Right atrium auricular region (tissue), 2 donors: ENCODE results near the gene TCN1. TPM values are rescaled to one million over a fixed set of nuclear protein-coding genes. Genes with fewer than 3 reads are reported as not detected.
"Not testable (repeated sequence)": the region's sequence is repeated elsewhere in the genome, so short reads cannot be mapped to it uniquely, and the experiment has no call there.

Source experiments
- DNase-seq: peaks from one replicate; pipeline ENCODE4 v3.0.0-alpha.2; 2019; ENCODE audit warnings: low spot score
- H3K27ac ChIP-seq, 2 donors: fragments of 200-600 bp; sonication (generic); 1 replicate in 1 of 2; 2 replicates in 1 of 2; pipeline ENCODE4 v1.5.1; 2016 to 2019
- H3K27me3 ChIP-seq, 2 donors: fragments of 200-600 bp; sonication (generic); one replicate each; pipeline versions ENCODE4 v1.5.1 to v1.6.0; 2017 to 2019
- H3K36me3 ChIP-seq: fragments of 200-600 bp; sonication (generic); one replicate; pipeline ENCODE4 v1.5.1; 2016
- H3K4me1 ChIP-seq, 2 donors: fragments of 200-600 bp; sonication (generic); one replicate each; pipeline versions ENCODE4 v1.5.1 to v1.6.0; 2017 to 2019
- H3K4me3 ChIP-seq, 2 donors: fragments of 200-600 bp; sonication (generic); 1 replicate in 1 of 2; 2 replicates in 1 of 2; pipeline ENCODE4 v1.5.1; 2017 to 2019; ENCODE audit warnings: mild to moderate bottlenecking in 1 of 2, moderate library complexity in 1 of 2
- H3K9me3 ChIP-seq, 2 donors: fragments of 200-600 bp; sonication (generic); one replicate each; pipeline ENCODE4 v1.5.1; 2019
- total RNA-seq, 2 donors: library from RNA; depleted of rRNA; stranded (reverse); fragments of >200 nt; gene quantifications; one replicate each; pipeline ENCODE4 v1.1.0, GENCODE V29; 2016
- TF ChIP-seq, protein P1 (sequence below), 2 donors: fragments of 200-600 bp; sonication (generic); IDR thresholded peaks; one replicate each; pipeline ENCODE4 v1.5.1; 2019; ENCODE audit warnings: antibody characterized with exemption in 2 of 2

TCN1 gene
- total RNA-seq, 2 donors from 2014 or later, result not detected

- DNase-seq, result no peak
- no peaks in the 10 kb centered on the region for H3K9me3 ChIP-seq
- H3K4me3 ChIP-seq, result no peak overlapping the region
- H3K27me3 ChIP-seq, result no peaks in the 10 kb centered on the region
- H3K4me1 ChIP-seq, result no peaks in the 10 kb centered on the region
- TF ChIP-seq, protein P1, sequence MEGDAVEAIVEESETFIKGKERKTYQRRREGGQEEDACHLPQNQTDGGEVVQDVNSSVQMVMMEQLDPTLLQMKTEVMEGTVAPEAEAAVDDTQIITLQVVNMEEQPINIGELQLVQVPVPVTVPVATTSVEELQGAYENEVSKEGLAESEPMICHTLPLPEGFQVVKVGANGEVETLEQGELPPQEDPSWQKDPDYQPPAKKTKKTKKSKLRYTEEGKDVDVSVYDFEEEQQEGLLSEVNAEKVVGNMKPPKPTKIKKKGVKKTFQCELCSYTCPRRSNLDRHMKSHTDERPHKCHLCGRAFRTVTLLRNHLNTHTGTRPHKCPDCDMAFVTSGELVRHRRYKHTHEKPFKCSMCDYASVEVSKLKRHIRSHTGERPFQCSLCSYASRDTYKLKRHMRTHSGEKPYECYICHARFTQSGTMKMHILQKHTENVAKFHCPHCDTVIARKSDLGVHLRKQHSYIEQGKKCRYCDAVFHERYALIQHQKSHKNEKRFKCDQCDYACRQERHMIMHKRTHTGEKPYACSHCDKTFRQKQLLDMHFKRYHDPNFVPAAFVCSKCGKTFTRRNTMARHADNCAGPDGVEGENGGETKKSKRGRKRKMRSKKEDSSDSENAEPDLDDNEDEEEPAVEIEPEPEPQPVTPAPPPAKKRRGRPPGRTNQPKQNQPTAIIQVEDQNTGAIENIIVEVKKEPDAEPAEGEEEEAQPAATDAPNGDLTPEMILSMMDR (IDR thresholded peaks at IDR 0.05), result no peak
- H3K36me3 ChIP-seq, result no peaks in the 10 kb centered on the region
- H3K27ac ChIP-seq, result no peak overlapping the region
These were observed 11.4 kb downstream of the TCN1 start for GRCh38 chr11:59854871-59855270.

- H3K36me3 ChIP-seq, H3K4me1 ChIP-seq, H3K9me3 ChIP-seq, H3K4me3 ChIP-seq, DNase-seq, H3K27me3 ChIP-seq, H3K27ac ChIP-seq: not testable (repeated sequence)
These were observed 14.9 kb downstream of the TCN1 start for GRCh38 chr11:59851416-59851815.

DNA sequence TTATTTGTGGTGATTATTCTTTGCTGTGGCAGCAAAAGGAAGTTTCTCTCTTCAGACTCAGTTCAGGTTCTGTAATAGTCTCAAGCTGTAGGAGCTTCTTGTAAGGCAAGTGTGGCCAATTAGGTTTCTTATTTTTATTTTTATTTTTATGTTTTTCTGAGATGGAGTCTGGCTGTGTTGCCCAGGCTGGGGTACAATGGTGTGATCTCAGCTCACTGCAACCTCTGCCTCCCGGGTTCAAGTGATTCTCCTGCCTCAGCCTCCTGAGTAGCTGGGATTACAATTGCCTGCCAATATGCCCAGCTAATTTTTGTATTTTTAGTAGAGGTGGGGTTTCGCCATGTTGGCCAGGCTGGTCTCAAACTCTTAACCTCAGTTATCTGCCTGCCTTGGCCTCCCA lies 16.7 kb downstream of the TCN1 start:
- not testable (repeated sequence) for DNase-seq, H3K27ac ChIP-seq, H3K36me3 ChIP-seq, H3K4me1 ChIP-seq, H3K27me3 ChIP-seq, H3K4me3 ChIP-seq, H3K9me3 ChIP-seq

GRCh38 chr11:59849129-59849528 lies 17.2 kb downstream of the TCN1 start:
- TF ChIP-seq, protein P1 (IDR thresholded peaks at IDR 0.05), result no peak
- Histone ChIP-seq H3K36me3 (no peaks in the 10 kb centered on the region), H3K27ac (no peak overlapping the region), H3K4me1 (no peaks in the 10 kb centered on the region), H3K9me3 (no peaks in the 10 kb centered on the region), H3K4me3 (no peak overlapping the region), H3K27me3 (no peaks in the 10 kb centered on the region)
- DNase-seq, result no peak

DNA sequence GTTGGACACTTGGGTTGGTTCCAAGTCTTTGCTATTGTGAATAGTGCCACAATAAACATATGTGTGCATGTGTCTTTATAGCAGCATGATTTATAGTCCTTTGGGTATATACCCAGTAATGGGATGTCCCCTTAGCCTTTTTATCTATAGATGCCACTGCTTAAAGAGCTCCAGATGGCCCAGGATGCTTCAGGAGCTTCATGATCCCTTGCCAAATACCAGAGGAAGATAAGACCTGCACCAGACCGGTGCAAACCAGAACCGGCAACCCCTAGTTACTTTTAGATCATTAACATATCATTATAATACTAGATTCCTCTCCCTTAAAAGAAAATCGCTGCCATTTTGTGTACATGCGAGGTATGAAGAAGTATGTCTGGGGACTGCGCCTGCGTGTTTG lies 17.8 kb downstream of the TCN1 start:
- not testable (repeated sequence) for DNase-seq, H3K27ac ChIP-seq, H3K27me3 ChIP-seq, H3K4me3 ChIP-seq, H3K4me1 ChIP-seq, H3K36me3 ChIP-seq, H3K9me3 ChIP-seq

- Histone ChIP-seq H3K36me3 (no peaks in the 10 kb centered on the region), H3K4me1 (no peaks in the 10 kb centered on the region), H3K27ac (no peak overlapping the region), H3K4me3 (no peak overlapping the region), H3K27me3 (no peaks in the 10 kb centered on the region), H3K9me3 (no peaks in the 10 kb centered on the region)
- no peak for DNase-seq
- TF ChIP-seq, protein P1 (IDR thresholded peaks at IDR 0.05), result no peak
These were observed 18.7 kb downstream of the TCN1 start for GRCh38 chr11:59847626-59848025.

GRCh38 chr11:59846556-59846955 lies 19.7 kb downstream of the TCN1 start:
- Histone ChIP-seq H3K36me3 (no peaks in the 10 kb centered on the region), H3K9me3 (no peaks in the 10 kb centered on the region), H3K27ac (no peak overlapping the region), H3K27me3 (no peaks in the 10 kb centered on the region), H3K4me3 (no peak overlapping the region), H3K4me1 (no peaks in the 10 kb centered on the region)
- TF ChIP-seq, protein P1 (IDR thresholded peaks at IDR 0.05), result no peak
- DNase-seq, result no peak
